Suppressor macrophage (primary cell): ENCODE data around the gene PI4KA.
"Not testable (repeated sequence)": the region's sequence is repeated elsewhere in the genome, so short reads cannot be mapped to it uniquely, and the experiment has no call there.

Experiments used
- DNase-seq, 4 experiments: peaks; one replicate each; pipeline ENCODE4 v3.0.0-alpha.2; 2020 to 2022

The PI4KA gene

GRCh38 chr22:20663137-20663828 lies 195.3 kb downstream of the PI4KA start:
- DNase-seq = no peak

- DNase-seq = not testable (repeated sequence)
Measured at GRCh38 chr22:20662524-20663036, 196.0 kb downstream of the PI4KA start.

GRCh38 chr22:20661473-20661872 lies 197.1 kb downstream of the PI4KA start:
- no peak for DNase-seq

GRCh38 chr22:20660441-20661054 lies 198.1 kb downstream of the PI4KA start:
- DNase-seq = no peak

GRCh38 chr22:20659920-20660319 lies 198.7 kb downstream of the PI4KA start:
- DNase-seq = no peak

GRCh38 chr22:20659258-20659657 lies 199.4 kb downstream of the PI4KA start:
- no peak for DNase-seq

GRCh38 chr22:20658433-20659222 lies 200.0 kb downstream of the PI4KA start:
- no peak for DNase-seq

GRCh38 chr22:20657963-20658362 lies 200.6 kb downstream of the PI4KA start:
- DNase-seq = no peak
